GM12878 (cell line): Measurements from ENCODE around the gene NEXN. TPM values are rescaled to one million over a fixed set of nuclear protein-coding genes. Genes with fewer than 3 reads are reported as not detected.

Source experiments
- ATAC-seq: fragments of 200-7000 bp; cut with Tn5 transposase; 3 replicates; pipeline ENCODE4 v1.9.1; 2020; ENCODE audit warnings: mild to moderate bottlenecking, moderate library complexity
- BruUV-seq: library from RNA; stranded (reverse); fragments of 400-500 nt; replicated peaks from 2 replicates; lab custom pipeline; 2021; lab: Mats Ljungman, UMichigan
- CTCF ChIA-PET: fragments of 300-600 bp; sonication (Branson Sonifier 250); formaldehyde crosslinking; extraction: SDS; loops from one replicate; lab custom pipeline; 2021; ENCODE audit warnings: inconsistent platforms; lab: Yijun Ruan, JAX
- POLR2A ChIA-PET: fragments of 350-600 bp; formaldehyde crosslinking; extraction: SDS; loops from one replicate; lab custom pipeline; 2021; ENCODE audit warnings: inconsistent platforms; lab: Charles Lee
- RAD21 ChIA-PET: fragments of 300-600 bp; sonication (Branson Sonifier 250); formaldehyde crosslinking; loops from one replicate; lab custom pipeline; 2023; ENCODE audit warnings: antibody characterized with exemption; ENCODE audit not compliant: unreplicated experiment; lab: Charles Lee
- SMC1A ChIA-PET: fragments of 300-600 bp; sonication (Branson Sonifier 250); formaldehyde crosslinking; loops from one replicate; lab custom pipeline; 2023; ENCODE audit not compliant: unreplicated experiment, uncharacterized antibody; lab: Charles Lee
- DNase-seq: peaks from one replicate; pipeline ENCODE4 v3.0.0-alpha.2; 2011; ENCODE audit warnings: low read depth, low spot score
- FAIRE-seq: peaks from 3 replicates; lab custom pipeline; 2011; peaks lifted over from hg19 to GRCh38; lab: Jason Lieb, UNC
- H2AFZ ChIP-seq: 2 replicates; pipeline ENCODE4 v1.6.0; 2011; ENCODE audit warnings: low read depth, low read length, control low read depth; ENCODE audit not compliant: control insufficient read depth
- H3K27ac ChIP-seq: 2 replicates; pipeline ENCODE4 v1.5.1; 2011; ENCODE audit warnings: control low read depth; ENCODE audit not compliant: control insufficient read depth, insufficient read depth
- H3K27me3 ChIP-seq, 2 experiments: replicated peaks in 1 of 2; 2 replicates each; pipeline versions ENCODE4 v1.6.0 to v1.6.1; 2011; ENCODE audit warnings: low read length in 1 of 2; ENCODE audit not compliant: control insufficient read depth in 2 of 2, insufficient read depth in 2 of 2
- H3K36me3 ChIP-seq, 2 experiments: 2 replicates each; pipeline ENCODE4 v1.5.1; 2011; ENCODE audit warnings: low read length in 1 of 2; ENCODE audit not compliant: control insufficient read depth in 2 of 2, insufficient read depth in 2 of 2
- H3K4me1 ChIP-seq: 2 replicates; pipeline ENCODE4 v1.6.1; 2011; ENCODE audit warnings: mild to moderate bottlenecking, low read length, moderate library complexity, mixed read lengths; ENCODE audit not compliant: control insufficient read depth, insufficient read depth
- H3K4me2 ChIP-seq: 2 replicates; pipeline ENCODE4 v1.6.0; 2011; ENCODE audit warnings: control low read depth; ENCODE audit not compliant: control insufficient read depth, insufficient read depth
- H3K4me3 ChIP-seq: fragments of 200-600 bp; sonication (generic); 2 replicates; pipeline ENCODE4 v1.5.1; 2016
- H3K79me2 ChIP-seq: 2 replicates; pipeline ENCODE4 v1.6.0; 2011; ENCODE audit warnings: low read length; ENCODE audit not compliant: control insufficient read depth, insufficient read depth
- H3K9ac ChIP-seq: 2 replicates; pipeline ENCODE4 v1.8.0; 2011; ENCODE audit warnings: low read length, control low read depth, mixed read lengths; ENCODE audit not compliant: control insufficient read depth, insufficient read depth
- H3K9me3 ChIP-seq: replicated peaks from 3 replicates; pipeline ENCODE4 v1.5.1; 2011; ENCODE audit warnings: mild to moderate bottlenecking, low read length; ENCODE audit not compliant: control insufficient read depth, insufficient read depth
- H4K20me1 ChIP-seq: 2 replicates; pipeline ENCODE4 v1.6.0; 2011; ENCODE audit not compliant: control insufficient read depth, insufficient read depth
- MEF2A ChIP-seq: IDR thresholded peaks from 2 replicates; pipeline ENCODE4 v1.6.1; 2011; ENCODE audit warnings: low read depth, mild to moderate bottlenecking, low read length, moderate library complexity; ENCODE audit not compliant: insufficient read depth
- NFYA ChIP-seq: IDR thresholded peaks from 2 replicates; pipeline ENCODE4 v1.6.1; 2011; ENCODE audit warnings: low read depth, mild to moderate bottlenecking, low read length, improper control_type of control experiment, borderline replicate concordance
- NFYB ChIP-seq: IDR thresholded peaks from 2 replicates; pipeline ENCODE4 v1.6.1; 2011; ENCODE audit warnings: low read depth, mild to moderate bottlenecking, low read length, improper control_type of control experiment, moderate library complexity; ENCODE audit not compliant: insufficient read depth
- PAX5 ChIP-seq: IDR thresholded peaks from 2 replicates; pipeline ENCODE4 v1.6.1; 2011; ENCODE audit warnings: low read depth, low read length, borderline replicate concordance
- WGBS: methylation state at CpG from one replicate; pipeline ENCODE4 v1.1.6; 2016; ENCODE audit warnings: low lambda C conversion rate; ENCODE audit not compliant: insufficient replicate concordance, insufficient coverage; ENCODE audit errors: missing lambda C conversion rate; 5-methylcytosine and 5-hydroxymethylcytosine counted together
- in situ Hi-C: fragments of 300-500 bp; cut with MboI; formaldehyde crosslinking; loops from 9 replicates; pipeline ENCODE4 v1.14.3; 2018; ENCODE audit warnings: mixed read lengths
- intact Hi-C: fragments of 100-400 bp; cut with micrococcal nuclease; formaldehyde crosslinking; loops from one replicate; pipeline ENCODE4 v1.14.2; 2022; ENCODE audit not compliant: unreplicated experiment
- polyA plus RNA-seq, 11 experiments: library from polyadenylated mRNA; depleted of rRNA in 4 of 11; unstranded in 6 of 11; stranded (reverse) in 5 of 11; fragments of >200 nt; fragmentation: Nextera tagmentation in 4 of 11; fragmentation: Illumina TruSeq in 1 of 11; extraction: Ambion mirVana in 4 of 11; extraction: Trizol in 1 of 11; gene quantifications; 1 replicate in 1 of 11; 2 replicates in 10 of 11; pipeline versions ENCODE4 v1.2.1 to v1.2.3, GENCODE V29; 2011 to 2016; ENCODE audit warnings: inconsistent platforms in 2 of 11, missing spikeins in 2 of 11, low read depth in 1 of 11
- total RNA-seq, 4 experiments: library from RNA; depleted of rRNA in 3 of 4; stranded (reverse); fragments of >200 nt in 3 of 4; fragmentation: Illumina TruSeq in 1 of 4; extraction: Trizol in 1 of 4; gene quantifications; 2 replicates each; pipeline versions ENCODE4 v1.2.1 to v1.2.3, GENCODE V29; 2013 to 2021
- TF ChIP-seq, protein P1 (sequence below): fragments of 450-650 bp; IDR thresholded peaks from 2 replicates; pipeline ENCODE4 v1.6.1; 2018; ENCODE audit warnings: mild to moderate bottlenecking, low read depth, moderate library complexity; ENCODE audit not compliant: partially characterized antibody
- TF ChIP-seq, protein P2 (sequence below): fragments of 450-650 bp; IDR thresholded peaks from 2 replicates; pipeline ENCODE4 v1.6.1; 2017; ENCODE audit warnings: mild to moderate bottlenecking

NEXN gene
- total and polyA plus RNA-seq, 10 of the 15 experiments (the other 5 are each of a cell fraction or from before 2014, with no cell fraction given), result 2.5 to 46.6 (median 15.4) TPM

DNA sequence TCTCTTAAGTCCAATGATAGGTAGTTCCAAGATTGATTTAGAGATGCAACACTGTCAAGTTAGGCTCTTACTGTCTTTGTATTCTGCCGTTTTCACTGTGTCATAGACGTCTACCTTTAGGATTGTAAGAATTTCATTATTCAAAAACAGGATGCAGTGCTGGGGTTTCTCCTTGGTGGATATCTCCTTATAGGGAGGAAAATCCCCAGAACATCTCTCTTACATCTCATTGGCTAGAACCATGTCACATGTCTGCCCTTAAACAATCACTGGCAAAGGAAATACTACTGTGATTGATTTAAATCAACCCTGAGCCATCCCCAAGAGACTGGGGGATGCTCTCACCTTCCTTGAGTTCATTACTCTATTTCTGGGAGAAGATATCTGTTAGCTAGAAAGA lies 101.3 kb downstream of the NEXN start:
- CTCF ChIA-PET, result interaction anchor here (0.7 to 1.9 kb wide), 5 partner anchors 8 to 110 kb away, joined by 3 to 6 read pairs (median 3); no protein-coding TSS in a partner anchor
- no peaks in the 10 kb centered on the region for H3K36me3 ChIP-seq
- no peaks in the 10 kb centered on the region for H4K20me1 ChIP-seq
- intact Hi-C loops, result no loop called here
- in situ Hi-C loops, result no loop called here
- TF ChIP-seq NFYA (no peak), NFYB (peak; percentile 89), MEF2A (no peak), PAX5 (no peak)
- TF ChIP-seq, protein P1, sequence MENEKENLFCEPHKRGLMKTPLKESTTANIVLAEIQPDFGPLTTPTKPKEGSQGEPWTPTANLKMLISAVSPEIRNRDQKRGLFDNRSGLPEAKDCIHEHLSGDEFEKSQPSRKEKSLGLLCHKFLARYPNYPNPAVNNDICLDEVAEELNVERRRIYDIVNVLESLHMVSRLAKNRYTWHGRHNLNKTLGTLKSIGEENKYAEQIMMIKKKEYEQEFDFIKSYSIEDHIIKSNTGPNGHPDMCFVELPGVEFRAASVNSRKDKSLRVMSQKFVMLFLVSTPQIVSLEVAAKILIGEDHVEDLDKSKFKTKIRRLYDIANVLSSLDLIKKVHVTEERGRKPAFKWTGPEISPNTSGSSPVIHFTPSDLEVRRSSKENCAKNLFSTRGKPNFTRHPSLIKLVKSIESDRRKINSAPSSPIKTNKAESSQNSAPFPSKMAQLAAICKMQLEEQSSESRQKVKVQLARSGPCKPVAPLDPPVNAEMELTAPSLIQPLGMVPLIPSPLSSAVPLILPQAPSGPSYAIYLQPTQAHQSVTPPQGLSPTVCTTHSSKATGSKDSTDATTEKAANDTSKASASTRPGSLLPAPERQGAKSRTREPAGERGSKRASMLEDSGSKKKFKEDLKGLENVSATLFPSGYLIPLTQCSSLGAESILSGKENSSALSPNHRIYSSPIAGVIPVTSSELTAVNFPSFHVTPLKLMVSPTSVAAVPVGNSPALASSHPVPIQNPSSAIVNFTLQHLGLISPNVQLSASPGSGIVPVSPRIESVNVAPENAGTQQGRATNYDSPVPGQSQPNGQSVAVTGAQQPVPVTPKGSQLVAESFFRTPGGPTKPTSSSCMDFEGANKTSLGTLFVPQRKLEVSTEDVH, result no peak
- TF ChIP-seq, protein P2, sequence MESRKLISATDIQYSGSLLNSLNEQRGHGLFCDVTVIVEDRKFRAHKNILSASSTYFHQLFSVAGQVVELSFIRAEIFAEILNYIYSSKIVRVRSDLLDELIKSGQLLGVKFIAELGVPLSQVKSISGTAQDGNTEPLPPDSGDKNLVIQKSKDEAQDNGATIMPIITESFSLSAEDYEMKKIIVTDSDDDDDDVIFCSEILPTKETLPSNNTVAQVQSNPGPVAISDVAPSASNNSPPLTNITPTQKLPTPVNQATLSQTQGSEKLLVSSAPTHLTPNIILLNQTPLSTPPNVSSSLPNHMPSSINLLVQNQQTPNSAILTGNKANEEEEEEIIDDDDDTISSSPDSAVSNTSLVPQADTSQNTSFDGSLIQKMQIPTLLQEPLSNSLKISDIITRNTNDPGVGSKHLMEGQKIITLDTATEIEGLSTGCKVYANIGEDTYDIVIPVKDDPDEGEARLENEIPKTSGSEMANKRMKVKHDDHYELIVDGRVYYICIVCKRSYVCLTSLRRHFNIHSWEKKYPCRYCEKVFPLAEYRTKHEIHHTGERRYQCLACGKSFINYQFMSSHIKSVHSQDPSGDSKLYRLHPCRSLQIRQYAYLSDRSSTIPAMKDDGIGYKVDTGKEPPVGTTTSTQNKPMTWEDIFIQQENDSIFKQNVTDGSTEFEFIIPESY, result no peak
- 98% methylated on average over 2 of the region's 2 CpGs for WGBS
- POLR2A ChIA-PET, result interaction anchor here (1.0 to 1.5 kb wide), 3 partner anchors 13 to 15 kb away, joined by 3 to 5 read pairs (median 3); partner anchors contain the start of gene DNAJB4
- H3K9me3 ChIP-seq, result no peaks in the 10 kb centered on the region
- peak; percentile 56 for ATAC-seq
- no peak overlapping the region for H3K4me2 ChIP-seq
- no peak for DNase-seq
- FAIRE-seq, result no peak
- peaks cover 3% of the 10 kb centered on the region; the same call in 1 of the 2 replicates for H3K4me1 ChIP-seq
- no peak overlapping the region for H3K9ac ChIP-seq
- no peak overlapping the region for H3K27ac ChIP-seq
- SMC1A ChIA-PET, result interaction anchor here (0.9 to 1.9 kb wide), 3 partner anchors 9 to 25 kb away, joined by 3 to 7 read pairs (median 3); no protein-coding TSS in a partner anchor
- BruUV-seq, result no TSS peak
- H3K27me3 ChIP-seq, result no peaks in the 10 kb centered on the region
- H2AFZ ChIP-seq, result no peak overlapping the region
- RAD21 ChIA-PET, result no interaction called here
- H3K79me2 ChIP-seq, result no peaks in the 10 kb centered on the region
- no peak overlapping the region for H3K4me3 ChIP-seq
